GM12878 (cell line): Measurements from ENCODE around the gene LRRC14B. TPM values are rescaled to one million over a fixed set of nuclear protein-coding genes. Genes with fewer than 3 reads are reported as not detected.

ENCODE experiments used
- ATAC-seq: fragments of 200-7000 bp; cut with Tn5 transposase; 3 replicates; pipeline ENCODE4 v1.9.1; 2020; ENCODE audit warnings: mild to moderate bottlenecking, moderate library complexity
- BruUV-seq: library from RNA; stranded (reverse); fragments of 400-500 nt; replicated peaks from 2 replicates; lab custom pipeline; 2021; lab: Mats Ljungman, UMichigan
- CTCF ChIA-PET: fragments of 300-600 bp; sonication (Branson Sonifier 250); formaldehyde crosslinking; extraction: SDS; loops from one replicate; lab custom pipeline; 2021; ENCODE audit warnings: inconsistent platforms; lab: Yijun Ruan, JAX
- POLR2A ChIA-PET: fragments of 350-600 bp; formaldehyde crosslinking; extraction: SDS; loops from one replicate; lab custom pipeline; 2021; ENCODE audit warnings: inconsistent platforms; lab: Charles Lee
- RAD21 ChIA-PET: fragments of 300-600 bp; sonication (Branson Sonifier 250); formaldehyde crosslinking; loops from one replicate; lab custom pipeline; 2023; ENCODE audit warnings: antibody characterized with exemption; ENCODE audit not compliant: unreplicated experiment; lab: Charles Lee
- SMC1A ChIA-PET: fragments of 300-600 bp; sonication (Branson Sonifier 250); formaldehyde crosslinking; loops from one replicate; lab custom pipeline; 2023; ENCODE audit not compliant: unreplicated experiment, uncharacterized antibody; lab: Charles Lee
- DNase-seq: peaks from one replicate; pipeline ENCODE4 v3.0.0-alpha.2; 2011; ENCODE audit warnings: low read depth, low spot score
- FAIRE-seq: peaks from 3 replicates; lab custom pipeline; 2011; peaks lifted over from hg19 to GRCh38; lab: Jason Lieb, UNC
- H2AFZ ChIP-seq: 2 replicates; pipeline ENCODE4 v1.6.0; 2011; ENCODE audit warnings: low read depth, low read length, control low read depth; ENCODE audit not compliant: control insufficient read depth
- H3K27ac ChIP-seq: 2 replicates; pipeline ENCODE4 v1.5.1; 2011; ENCODE audit warnings: control low read depth; ENCODE audit not compliant: control insufficient read depth, insufficient read depth
- H3K27me3 ChIP-seq, 2 experiments: replicated peaks in 1 of 2; 2 replicates each; pipeline versions ENCODE4 v1.6.0 to v1.6.1; 2011; ENCODE audit warnings: low read length in 1 of 2; ENCODE audit not compliant: control insufficient read depth in 2 of 2, insufficient read depth in 2 of 2
- H3K36me3 ChIP-seq, 2 experiments: 2 replicates each; pipeline ENCODE4 v1.5.1; 2011; ENCODE audit warnings: low read length in 1 of 2; ENCODE audit not compliant: control insufficient read depth in 2 of 2, insufficient read depth in 2 of 2
- H3K4me1 ChIP-seq: 2 replicates; pipeline ENCODE4 v1.6.1; 2011; ENCODE audit warnings: mild to moderate bottlenecking, low read length, moderate library complexity, mixed read lengths; ENCODE audit not compliant: control insufficient read depth, insufficient read depth
- H3K4me2 ChIP-seq: 2 replicates; pipeline ENCODE4 v1.6.0; 2011; ENCODE audit warnings: control low read depth; ENCODE audit not compliant: control insufficient read depth, insufficient read depth
- H3K4me3 ChIP-seq: fragments of 200-600 bp; sonication (generic); 2 replicates; pipeline ENCODE4 v1.5.1; 2016
- H3K79me2 ChIP-seq: 2 replicates; pipeline ENCODE4 v1.6.0; 2011; ENCODE audit warnings: low read length; ENCODE audit not compliant: control insufficient read depth, insufficient read depth
- H3K9ac ChIP-seq: 2 replicates; pipeline ENCODE4 v1.8.0; 2011; ENCODE audit warnings: low read length, control low read depth, mixed read lengths; ENCODE audit not compliant: control insufficient read depth, insufficient read depth
- H3K9me3 ChIP-seq: replicated peaks from 3 replicates; pipeline ENCODE4 v1.5.1; 2011; ENCODE audit warnings: mild to moderate bottlenecking, low read length; ENCODE audit not compliant: control insufficient read depth, insufficient read depth
- H4K20me1 ChIP-seq: 2 replicates; pipeline ENCODE4 v1.6.0; 2011; ENCODE audit not compliant: control insufficient read depth, insufficient read depth
- CHD2 ChIP-seq: IDR thresholded peaks from 2 replicates; pipeline ENCODE4 v1.6.1; 2011; ENCODE audit warnings: low read depth, low read length, improper control_type of control experiment, borderline replicate concordance
- ESRRA ChIP-seq: IDR thresholded peaks from 2 replicates; pipeline ENCODE4 v1.6.1; 2012; ENCODE audit warnings: mild to moderate bottlenecking, low read length, improper control_type of control experiment
- NFYB ChIP-seq: IDR thresholded peaks from 2 replicates; pipeline ENCODE4 v1.6.1; 2011; ENCODE audit warnings: low read depth, mild to moderate bottlenecking, low read length, improper control_type of control experiment, moderate library complexity; ENCODE audit not compliant: insufficient read depth
- NR2C2 ChIP-seq: IDR thresholded peaks from 2 replicates; pipeline ENCODE4 v1.6.1; 2011; ENCODE audit warnings: borderline replicate concordance, low read depth; ENCODE audit not compliant: control insufficient read depth, insufficient read length
- NR2F1 ChIP-seq: fragments of 450-650 bp; conservative IDR thresholded peaks from 2 replicates; pipeline ENCODE4 v1.6.1; 2017; ENCODE audit warnings: mild to moderate bottlenecking
- STAT3 ChIP-seq: IDR thresholded peaks from 2 replicates; pipeline ENCODE4 v1.6.1; 2011; ENCODE audit warnings: low read depth, low read length, improper control_type of control experiment
- WGBS: methylation state at CpG from one replicate; pipeline ENCODE4 v1.1.6; 2016; ENCODE audit warnings: low lambda C conversion rate; ENCODE audit not compliant: insufficient replicate concordance, insufficient coverage; ENCODE audit errors: missing lambda C conversion rate; 5-methylcytosine and 5-hydroxymethylcytosine counted together
- in situ Hi-C: fragments of 300-500 bp; cut with MboI; formaldehyde crosslinking; loops from 9 replicates; pipeline ENCODE4 v1.14.3; 2018; ENCODE audit warnings: mixed read lengths
- intact Hi-C: fragments of 100-400 bp; cut with micrococcal nuclease; formaldehyde crosslinking; loops from one replicate; pipeline ENCODE4 v1.14.2; 2022; ENCODE audit not compliant: unreplicated experiment
- polyA plus RNA-seq, 11 experiments: library from polyadenylated mRNA; depleted of rRNA in 4 of 11; unstranded in 6 of 11; stranded (reverse) in 5 of 11; fragments of >200 nt; fragmentation: Nextera tagmentation in 4 of 11; fragmentation: Illumina TruSeq in 1 of 11; extraction: Ambion mirVana in 4 of 11; extraction: Trizol in 1 of 11; gene quantifications; 1 replicate in 1 of 11; 2 replicates in 10 of 11; pipeline versions ENCODE4 v1.2.1 to v1.2.3, GENCODE V29; 2011 to 2016; ENCODE audit warnings: inconsistent platforms in 2 of 11, missing spikeins in 2 of 11, low read depth in 1 of 11
- total RNA-seq, 4 experiments: library from RNA; depleted of rRNA in 3 of 4; stranded (reverse); fragments of >200 nt in 3 of 4; fragmentation: Illumina TruSeq in 1 of 4; extraction: Trizol in 1 of 4; gene quantifications; 2 replicates each; pipeline versions ENCODE4 v1.2.1 to v1.2.3, GENCODE V29; 2013 to 2021
- TF ChIP-seq, protein P1 (sequence below): fragments of 450-650 bp; IDR thresholded peaks from 2 replicates; pipeline ENCODE4 v1.6.1; 2017; ENCODE audit warnings: low read depth, mild to moderate bottlenecking, moderate library complexity
- TF ChIP-seq, protein P2 (sequence below): fragments of 450-650 bp; formaldehyde crosslinking; IDR thresholded peaks from 2 replicates; pipeline ENCODE4 v1.4.0; 2022; ENCODE audit warnings: mild to moderate bottlenecking, moderate library complexity
- TF ChIP-seq, protein P3 (sequence below): IDR thresholded peaks from 2 replicates; pipeline ENCODE4 v1.6.1; 2012; ENCODE audit warnings: low read depth, low read length, improper control_type of control experiment

Gene LRRC14B
- total and polyA plus RNA-seq, 10 of the 15 experiments (the other 5 are each of a cell fraction or from before 2014, with no cell fraction given) = 0.06 to 0.31 (median 0.13) TPM; not detected in 5

DNA sequence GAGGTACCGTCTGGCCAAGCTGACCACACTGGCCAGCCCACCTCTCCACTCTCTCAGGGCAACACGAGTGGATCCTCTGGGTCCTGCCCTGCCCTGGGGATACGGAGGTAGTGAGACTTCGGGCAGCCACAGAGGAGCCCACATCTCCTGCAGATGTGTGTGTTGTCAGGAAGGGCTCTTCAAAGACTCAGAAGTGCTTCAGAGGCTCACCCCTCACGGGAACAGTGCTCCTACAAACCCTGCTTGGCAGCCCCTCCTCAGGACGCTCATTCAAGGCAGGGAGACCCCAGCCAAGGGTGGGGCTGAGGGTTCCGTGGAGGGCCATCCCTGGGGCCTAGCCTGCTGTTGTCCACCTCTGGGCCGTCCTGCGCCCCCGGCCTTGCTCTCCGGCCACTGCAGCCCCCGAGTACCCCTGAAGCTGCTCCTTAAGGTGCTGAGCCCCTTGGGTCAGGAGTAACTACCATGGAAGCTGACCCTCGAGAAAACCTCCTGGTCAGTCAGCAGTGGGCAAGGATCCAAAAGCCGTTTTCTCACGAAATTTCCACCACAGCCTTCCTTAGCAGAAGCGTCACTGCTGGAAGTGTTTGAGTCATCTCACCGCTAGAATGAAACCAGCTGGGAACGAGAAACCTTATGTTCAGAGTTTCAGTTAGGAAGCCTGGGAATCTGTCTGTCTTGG, 23.2 kb upstream of the LRRC14B start:
- SMC1A ChIA-PET = no interaction called here
- CTCF ChIA-PET = no interaction called here
- Histone ChIP-seq H3K27ac (no peak overlapping the region), H3K36me3 (no peaks in the 10 kb centered on the region), H3K4me3 (no peak overlapping the region), H3K9me3 (no peaks in the 10 kb centered on the region; the same call in 2 of the 3 replicates), H3K27me3 (no peaks in the 10 kb centered on the region; a peak in 1 of 4 replicates), H4K20me1 (no peaks in the 10 kb centered on the region), H2AFZ (no peak overlapping the region), H3K4me2 (no peak overlapping the region), H3K79me2 (no peaks in the 10 kb centered on the region), H3K4me1 (no peaks in the 10 kb centered on the region), H3K9ac (no peak overlapping the region)
- BruUV-seq = no TSS peak
- DNase-seq (no peak), FAIRE-seq (no peak), ATAC-seq (no peak)
- intact Hi-C loops (no loop called here), in situ Hi-C loops (no loop called here)
- TF ChIP-seq NR2F1 (no peak), ESRRA (no peak), NFYB (no peak)
- 24% methylated on average over 13 of the region's 18 CpGs for WGBS
- RAD21 ChIA-PET = no interaction called here
- POLR2A ChIA-PET = no interaction called here

DNA sequence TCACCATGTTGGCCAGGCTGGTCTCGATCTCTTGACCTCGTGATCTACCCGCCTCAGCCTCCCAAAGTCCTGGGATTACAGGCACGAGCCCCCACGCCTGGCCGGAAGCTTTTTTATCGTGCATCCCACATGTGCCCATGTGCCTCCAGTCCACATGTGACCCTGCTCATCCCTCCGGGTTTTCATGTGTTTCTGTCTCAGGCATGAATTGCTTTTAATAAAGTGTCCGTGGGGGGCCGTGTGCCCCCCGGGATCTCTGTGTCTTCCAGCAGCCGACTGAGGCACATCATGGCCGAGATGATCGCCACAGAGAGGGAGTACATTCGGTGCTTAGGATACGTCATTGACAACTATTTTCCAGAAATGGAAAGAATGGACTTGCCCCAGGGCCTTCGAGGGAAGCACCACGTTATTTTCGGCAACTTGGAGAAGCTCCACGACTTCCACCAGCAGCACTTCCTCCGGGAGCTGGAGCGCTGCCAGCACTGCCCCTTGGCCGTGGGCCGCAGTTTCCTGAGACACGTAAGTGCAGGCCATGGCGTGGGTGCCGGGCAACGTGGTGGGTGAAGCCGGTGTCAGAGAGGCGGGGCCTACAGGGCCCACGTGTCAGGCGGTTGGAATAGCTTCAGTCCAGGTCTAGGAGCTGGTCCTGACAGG, 22.1 kb upstream of the LRRC14B start:
- Histone ChIP-seq H3K79me2 (no peaks in the 10 kb centered on the region), H3K4me1 (no peaks in the 10 kb centered on the region), H3K9me3 (no peaks in the 10 kb centered on the region; the same call in 2 of the 3 replicates), H3K27ac (no peak overlapping the region), H2AFZ (no peak overlapping the region), H3K4me3 (no peak overlapping the region), H3K27me3 (peaks cover 0 to 3% of the 10 kb centered on the region in 2 experiments; a peak in 2 of 4 replicates), H3K9ac (no peak overlapping the region), H3K36me3 (no peaks in the 10 kb centered on the region), H4K20me1 (no peaks in the 10 kb centered on the region), H3K4me2 (no peak overlapping the region)
- ChIA-PET CTCF (no interaction called here), RAD21 (no interaction called here), SMC1A (no interaction called here), POLR2A (no interaction called here)
- 40% methylated on average over 29 of the region's 32 CpGs for WGBS
- FAIRE-seq (no peak), ATAC-seq (no peak), DNase-seq (no peak)
- in situ Hi-C loops (no loop called here), intact Hi-C loops (no loop called here)
- no TSS peak for BruUV-seq
- TF ChIP-seq CHD2 (no peak), NR2C2 (no peak), STAT3 (no peak)
- TF ChIP-seq, protein P1, sequence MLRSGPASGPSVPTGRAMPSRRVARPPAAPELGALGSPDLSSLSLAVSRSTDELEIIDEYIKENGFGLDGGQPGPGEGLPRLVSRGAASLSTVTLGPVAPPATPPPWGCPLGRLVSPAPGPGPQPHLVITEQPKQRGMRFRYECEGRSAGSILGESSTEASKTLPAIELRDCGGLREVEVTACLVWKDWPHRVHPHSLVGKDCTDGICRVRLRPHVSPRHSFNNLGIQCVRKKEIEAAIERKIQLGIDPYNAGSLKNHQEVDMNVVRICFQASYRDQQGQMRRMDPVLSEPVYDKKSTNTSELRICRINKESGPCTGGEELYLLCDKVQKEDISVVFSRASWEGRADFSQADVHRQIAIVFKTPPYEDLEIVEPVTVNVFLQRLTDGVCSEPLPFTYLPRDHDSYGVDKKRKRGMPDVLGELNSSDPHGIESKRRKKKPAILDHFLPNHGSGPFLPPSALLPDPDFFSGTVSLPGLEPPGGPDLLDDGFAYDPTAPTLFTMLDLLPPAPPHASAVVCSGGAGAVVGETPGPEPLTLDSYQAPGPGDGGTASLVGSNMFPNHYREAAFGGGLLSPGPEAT = no peak
- TF ChIP-seq, protein P2, sequence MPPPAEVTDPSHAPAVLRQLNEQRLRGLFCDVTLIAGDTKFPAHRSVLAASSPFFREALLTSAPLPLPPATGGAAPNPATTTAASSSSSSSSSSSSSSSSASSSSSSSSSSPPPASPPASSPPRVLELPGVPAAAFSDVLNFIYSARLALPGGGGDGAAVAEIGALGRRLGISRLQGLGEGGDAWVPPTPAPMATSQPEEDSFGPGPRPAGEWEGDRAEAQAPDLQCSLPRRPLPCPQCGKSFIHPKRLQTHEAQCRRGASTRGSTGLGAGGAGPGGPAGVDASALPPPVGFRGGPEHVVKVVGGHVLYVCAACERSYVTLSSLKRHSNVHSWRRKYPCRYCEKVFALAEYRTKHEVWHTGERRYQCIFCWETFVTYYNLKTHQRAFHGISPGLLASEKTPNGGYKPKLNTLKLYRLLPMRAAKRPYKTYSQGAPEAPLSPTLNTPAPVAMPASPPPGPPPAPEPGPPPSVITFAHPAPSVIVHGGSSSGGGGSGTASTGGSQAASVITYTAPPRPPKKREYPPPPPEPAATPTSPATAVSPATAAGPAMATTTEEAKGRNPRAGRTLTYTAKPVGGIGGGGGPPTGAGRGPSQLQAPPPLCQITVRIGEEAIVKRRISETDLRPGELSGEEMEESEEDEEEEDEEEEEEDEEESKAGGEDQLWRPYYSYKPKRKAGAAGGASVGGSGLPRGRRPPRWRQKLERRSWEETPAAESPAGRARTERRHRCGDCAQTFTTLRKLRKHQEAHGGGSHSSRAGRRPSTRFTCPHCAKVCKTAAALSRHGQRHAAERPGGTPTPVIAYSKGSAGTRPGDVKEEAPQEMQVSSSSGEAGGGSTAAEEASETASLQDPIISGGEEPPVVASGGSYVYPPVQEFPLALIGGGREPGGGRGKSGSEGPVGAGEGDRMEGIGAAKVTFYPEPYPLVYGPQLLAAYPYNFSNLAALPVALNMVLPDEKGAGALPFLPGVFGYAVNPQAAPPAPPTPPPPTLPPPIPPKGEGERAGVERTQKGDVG (CRISPR knock-in tag) = no peak
- TF ChIP-seq, protein P3, sequence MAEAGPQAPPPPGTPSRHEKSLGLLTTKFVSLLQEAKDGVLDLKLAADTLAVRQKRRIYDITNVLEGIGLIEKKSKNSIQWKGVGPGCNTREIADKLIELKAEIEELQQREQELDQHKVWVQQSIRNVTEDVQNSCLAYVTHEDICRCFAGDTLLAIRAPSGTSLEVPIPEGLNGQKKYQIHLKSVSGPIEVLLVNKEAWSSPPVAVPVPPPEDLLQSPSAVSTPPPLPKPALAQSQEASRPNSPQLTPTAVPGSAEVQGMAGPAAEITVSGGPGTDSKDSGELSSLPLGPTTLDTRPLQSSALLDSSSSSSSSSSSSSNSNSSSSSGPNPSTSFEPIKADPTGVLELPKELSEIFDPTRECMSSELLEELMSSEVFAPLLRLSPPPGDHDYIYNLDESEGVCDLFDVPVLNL = no peak
